ENCODE measurements around the gene CGB7. TPM values are rescaled to one million over a fixed set of nuclear protein-coding genes. Genes with fewer than 3 reads are reported as not detected.
"Not testable (repeated sequence)": the region's sequence is repeated elsewhere in the genome, so short reads cannot be mapped to it uniquely, and the experiment has no call there.

CGB7 gene
- total and polyA plus RNA-seq, 2 donors (not counting 1 experiment from before 2014, with no cell fraction given) = not detected

GRCh38 chr19:49074869-49075268 lies 17.3 kb upstream of the CGB7 start:
- 6% methylated on average over 5 of the region's 9 CpGs for WGBS (ENCODE audit: insufficient coverage)
- H3K27ac ChIP-seq (ENCODE audit: low read length in 2 of 2); H3K9me3 Mint-ChIP-seq (ENCODE audit: insufficient read depth); H3K79me2 ChIP-seq (ENCODE audit: control insufficient read depth, insufficient read depth, low read length); H3K4me3 ChIP-seq (ENCODE audit: control extremely low read depth in 1 of 5, extremely low read depth in 1 of 5, insufficient read depth in 1 of 5, low read depth in 2 of 5, low read length in 4 of 5); H3K36me3 ChIP-seq (replicated peaks in 1 of 2; ENCODE audit: control extremely low read depth in 1 of 2, control insufficient read depth in 1 of 2, extremely low read depth in 1 of 2, insufficient read depth in 2 of 2, low read length in 1 of 2); POLR2A ChIA-PET; ATAC-seq (ENCODE audit: low read depth); H3K27ac Mint-ChIP-seq; H3K4me3 Mint-ChIP-seq; H2AFZ ChIP-seq (ENCODE audit: insufficient read depth, low read depth, low read length, poor library complexity, severe bottlenecking); H4K20me1 ChIP-seq (ENCODE audit: control insufficient read depth, insufficient read depth, low read length, poor library complexity, severe bottlenecking); H3K4me2 ChIP-seq (replicated peaks; ENCODE audit: low read depth, low read length, poor library complexity, severe bottlenecking); H3K9ac ChIP-seq (ENCODE audit: low read length): not testable (repeated sequence)
- intact Hi-C loops (cut with micrococcal nuclease) = loop anchor here (2.0 kb wide), 1 partner anchor 124 kb away; no protein-coding TSS in a partner anchor
- peak; percentile 47 for TF ChIP-seq CTCF (IDR thresholded peaks at IDR 0.05)
- peaks cover 0 to 17% (median 0%) of the 10 kb centered on the region in 3 donors for H3K9me3 ChIP-seq (ENCODE audit: control extremely low read depth in 1 of 3, control insufficient read depth in 2 of 3, insufficient read depth in 1 of 3, low read length in 2 of 3)
- Mint-ChIP-seq H3K4me1 (peaks cover 11% of the 10 kb centered on the region), H3K27me3 (peaks cover 41% of the 10 kb centered on the region)
- peaks cover 7 to 16% of the 10 kb centered on the region in 2 donors for H3K4me1 ChIP-seq (ENCODE audit: control insufficient read depth in 2 of 2, insufficient read depth in 2 of 2, low read length in 2 of 2)
- CTCF ChIA-PET = interaction anchor here (1.0 to 2.3 kb wide), 6 partner anchors 55 to 761 kb away, joined by 3 to 11 read pairs (median 5); no protein-coding TSS in a partner anchor
- peaks cover 0 to 49% (median 18%) of the 10 kb centered on the region in 4 experiments for H3K27me3 ChIP-seq (replicated peaks in 1 of 4; ENCODE audit: control extremely low read depth in 1 of 4, control insufficient read depth in 3 of 4, insufficient read depth in 4 of 4, low read length in 3 of 4)
- DNase-seq = peak; percentile 47

GRCh38 chr19:49073514-49074378 lies 16.2 kb upstream of the CGB7 start:
- H3K4me2 ChIP-seq (replicated peaks; ENCODE audit: low read depth, low read length, poor library complexity, severe bottlenecking) = no peak overlapping the region
- H3K4me1 Mint-ChIP-seq = peaks cover 11% of the 10 kb centered on the region
- peak overlapping the region; percentile 47 for H3K4me3 Mint-ChIP-seq
- H3K27ac Mint-ChIP-seq = no peak overlapping the region
- TF ChIP-seq EZH2 (IDR thresholded peaks at IDR 0.05; ENCODE audit: borderline replicate concordance, insufficient read depth, low read depth, low read length, poor library complexity, severe bottlenecking) = no peak
- TF ChIP-seq CTCF (IDR thresholded peaks at IDR 0.05) = no peak
- CTCF ChIA-PET = interaction anchor here (0.7 to 2.3 kb wide), 7 partner anchors 54 to 762 kb away, joined by 3 to 11 read pairs (median 4); partner anchors contain the start of genes GYS1 and RUVBL2
- POLR2A ChIA-PET = interaction anchor here (0.7 kb wide), 1 partner anchor 9 kb away, joined by 6 read pairs; no protein-coding TSS in a partner anchor
- no peaks in the 10 kb centered on the region for H3K36me3 ChIP-seq (replicated peaks in 1 of 2; ENCODE audit: control extremely low read depth in 1 of 2, control insufficient read depth in 1 of 2, extremely low read depth in 1 of 2, insufficient read depth in 2 of 2, low read length in 1 of 2)
- intact Hi-C loops (cut with micrococcal nuclease) = loop anchor here (2.0 kb wide), 1 partner anchor 125 kb away; no protein-coding TSS in a partner anchor
- no peak overlapping the region for H3K9ac ChIP-seq (ENCODE audit: low read length)
- no peaks in the 10 kb centered on the region for H3K79me2 ChIP-seq (ENCODE audit: control insufficient read depth, insufficient read depth, low read length)
- H3K27me3 Mint-ChIP-seq = peaks cover 53% of the 10 kb centered on the region
- H3K27me3 ChIP-seq (replicated peaks in 1 of 4; ENCODE audit: control extremely low read depth in 1 of 4, control insufficient read depth in 3 of 4, insufficient read depth in 4 of 4, low read length in 3 of 4) = peaks cover 0 to 57% (median 23%) of the 10 kb centered on the region in 4 experiments
- H3K9me3 Mint-ChIP-seq (ENCODE audit: insufficient read depth) = peaks cover 1% of the 10 kb centered on the region
- peaks cover 0 to 20% (median 0%) of the 10 kb centered on the region in 3 donors for H3K9me3 ChIP-seq (ENCODE audit: control extremely low read depth in 1 of 3, control insufficient read depth in 2 of 3, insufficient read depth in 1 of 3, low read length in 2 of 3)
- H2AFZ ChIP-seq (ENCODE audit: insufficient read depth, low read depth, low read length, poor library complexity, severe bottlenecking) = no peak overlapping the region
- H3K27ac ChIP-seq (ENCODE audit: low read length in 2 of 2) = no peak overlapping the region
- no peak for DNase-seq
- H4K20me1 ChIP-seq (ENCODE audit: control insufficient read depth, insufficient read depth, low read length, poor library complexity, severe bottlenecking) = no peaks in the 10 kb centered on the region
- peaks cover 7 to 16% of the 10 kb centered on the region in 2 donors for H3K4me1 ChIP-seq (ENCODE audit: control insufficient read depth in 2 of 2, insufficient read depth in 2 of 2, low read length in 2 of 2)
- H3K4me3 ChIP-seq (ENCODE audit: control extremely low read depth in 1 of 5, extremely low read depth in 1 of 5, insufficient read depth in 1 of 5, low read depth in 2 of 5, low read length in 4 of 5) = no peak overlapping the region
- no peak for ATAC-seq (ENCODE audit: low read depth)
- WGBS (ENCODE audit: insufficient coverage) = 77% methylated on average over 18 of the region's 23 CpGs
